ENCODE results near the gene MROH2A. TPM values are rescaled to one million over a fixed set of nuclear protein-coding genes. Genes with fewer than 3 reads are reported as not detected.

MROH2A gene
- total and polyA plus RNA-seq, 12 donors: not detected

DNA sequence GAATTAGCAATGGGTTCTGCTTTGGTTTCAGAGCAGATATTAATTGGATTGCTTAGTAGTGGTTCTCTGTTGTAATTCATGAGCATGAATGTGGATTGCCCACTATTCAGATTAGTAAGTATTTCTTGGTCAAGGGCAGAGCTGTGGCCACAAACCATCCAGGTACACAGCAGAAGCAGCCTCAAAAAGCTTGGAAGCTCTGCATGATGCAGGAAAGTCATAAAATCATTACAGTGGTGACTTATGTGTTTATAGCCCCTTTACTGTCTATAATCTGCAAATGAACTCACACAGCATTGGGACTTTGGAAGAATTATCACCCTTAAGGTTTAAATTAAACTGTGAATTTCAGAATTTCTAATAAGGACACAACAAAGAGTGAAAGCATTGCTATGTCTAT, 20.0 kb upstream of the MROH2A start:
- Histone ChIP-seq H3K36me3 (no peaks in the 10 kb centered on the region), H3K27me3 (peaks cover 0 to 10% (median 0%) of the 10 kb centered on the region in 7 donors), H3K4me3 (no peak overlapping the region), H3K4me1 (no peaks in the 10 kb centered on the region), H3K27ac (no peak overlapping the region), H3K9me3 (no peaks in the 10 kb centered on the region)
- no peak for ATAC-seq
- intact Hi-C loops (cut with DNase I): no loop called here
- TF ChIP-seq, protein P1, sequence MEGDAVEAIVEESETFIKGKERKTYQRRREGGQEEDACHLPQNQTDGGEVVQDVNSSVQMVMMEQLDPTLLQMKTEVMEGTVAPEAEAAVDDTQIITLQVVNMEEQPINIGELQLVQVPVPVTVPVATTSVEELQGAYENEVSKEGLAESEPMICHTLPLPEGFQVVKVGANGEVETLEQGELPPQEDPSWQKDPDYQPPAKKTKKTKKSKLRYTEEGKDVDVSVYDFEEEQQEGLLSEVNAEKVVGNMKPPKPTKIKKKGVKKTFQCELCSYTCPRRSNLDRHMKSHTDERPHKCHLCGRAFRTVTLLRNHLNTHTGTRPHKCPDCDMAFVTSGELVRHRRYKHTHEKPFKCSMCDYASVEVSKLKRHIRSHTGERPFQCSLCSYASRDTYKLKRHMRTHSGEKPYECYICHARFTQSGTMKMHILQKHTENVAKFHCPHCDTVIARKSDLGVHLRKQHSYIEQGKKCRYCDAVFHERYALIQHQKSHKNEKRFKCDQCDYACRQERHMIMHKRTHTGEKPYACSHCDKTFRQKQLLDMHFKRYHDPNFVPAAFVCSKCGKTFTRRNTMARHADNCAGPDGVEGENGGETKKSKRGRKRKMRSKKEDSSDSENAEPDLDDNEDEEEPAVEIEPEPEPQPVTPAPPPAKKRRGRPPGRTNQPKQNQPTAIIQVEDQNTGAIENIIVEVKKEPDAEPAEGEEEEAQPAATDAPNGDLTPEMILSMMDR (IDR thresholded peaks at IDR 0.05): no peak
- no peak for DNase-seq

GRCh38 chr2:233758849-233759248, 19.3 kb upstream of the MROH2A start:
- no peak for DNase-seq
- Histone ChIP-seq H3K36me3 (no peaks in the 10 kb centered on the region), H3K4me3 (no peak overlapping the region), H3K27ac (no peak overlapping the region), H3K9me3 (no peaks in the 10 kb centered on the region), H3K27me3 (peaks cover 0 to 9% (median 0%) of the 10 kb centered on the region in 7 donors), H3K4me1 (no peaks in the 10 kb centered on the region)
- ATAC-seq: no peak
- TF ChIP-seq, protein P1 (IDR thresholded peaks at IDR 0.05): no peak
- intact Hi-C loops (cut with DNase I): no loop called here
- WGBS, 2 donors: 80 to 81% methylated on average over 2 of the region's 2 CpGs

DNA sequence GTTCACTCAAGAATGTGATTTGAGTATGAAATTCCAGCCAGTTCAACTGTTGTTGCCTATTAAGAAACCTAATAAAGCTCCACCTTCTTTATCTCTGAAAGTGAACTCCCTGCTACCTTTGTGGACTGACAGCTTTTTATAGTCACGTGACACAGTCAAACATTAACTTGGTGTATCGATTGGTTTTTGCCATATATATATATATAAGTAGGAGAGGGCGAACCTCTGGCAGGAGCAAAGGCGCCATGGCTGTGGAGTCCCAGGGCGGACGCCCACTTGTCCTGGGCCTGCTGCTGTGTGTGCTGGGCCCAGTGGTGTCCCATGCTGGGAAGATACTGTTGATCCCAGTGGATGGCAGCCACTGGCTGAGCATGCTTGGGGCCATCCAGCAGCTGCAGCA, 18.1 kb upstream of the MROH2A start, which contains the start of gene UGT1A1:
Gene UGT1A1, plus strand, starts transcription at position 228 of the 400 bp plus-strand sequence. Its CDS starts 18 bp downstream, at position 246.
- H3K27ac ChIP-seq: no peak within 1 kb of the TSS
- H3K36me3 ChIP-seq: no peaks in the 10 kb centered on the region
- no peak for DNase-seq
- no peaks in the 10 kb centered on the region for H3K9me3 ChIP-seq
- no peak within 1 kb of the TSS for H3K4me3 ChIP-seq
- TF ChIP-seq, protein P1 (IDR thresholded peaks at IDR 0.05): no peak
- WGBS, 2 donors: 90 to 91% methylated on average over 6 of the region's 6 CpGs
- peaks cover 0 to 19% (median 3%) of the 10 kb centered on the region in 7 donors for H3K27me3 ChIP-seq
- intact Hi-C loops (cut with DNase I): no loop called here
- no peaks in the 10 kb centered on the region for H3K4me1 ChIP-seq
- no peak for ATAC-seq

DNA sequence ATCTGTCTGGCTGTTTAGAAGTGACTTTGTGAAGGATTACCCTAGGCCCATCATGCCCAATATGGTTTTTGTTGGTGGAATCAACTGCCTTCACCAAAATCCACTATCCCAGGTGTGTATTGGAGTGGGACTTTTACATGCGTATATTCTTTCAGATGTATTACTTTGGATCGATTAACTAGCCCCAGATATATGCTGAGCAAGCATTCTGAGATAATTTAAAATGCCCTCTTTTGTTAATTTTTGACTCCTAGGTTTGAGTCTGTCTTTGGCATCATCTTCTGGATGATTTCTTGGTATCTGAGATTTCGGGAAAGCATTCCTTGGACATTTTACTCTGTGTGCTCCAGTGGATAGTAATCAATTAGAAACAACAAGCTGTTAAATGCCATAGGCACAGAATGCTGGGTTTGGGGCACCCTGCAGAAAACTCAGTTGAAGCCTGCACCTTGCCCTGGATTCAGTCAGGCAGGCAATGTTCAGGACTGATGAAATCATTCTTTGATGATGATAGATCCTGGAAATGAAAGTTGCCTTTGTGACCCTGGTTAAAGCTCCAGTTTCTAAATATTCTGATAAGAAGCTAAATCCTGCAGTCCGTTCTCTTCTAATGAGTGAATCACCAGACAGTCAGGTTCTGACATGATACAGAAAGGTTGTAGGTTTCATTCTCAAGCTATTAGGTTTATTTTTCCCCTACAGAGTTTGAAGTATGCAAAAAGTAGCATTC, 16.9 kb upstream of the MROH2A start:
- intact Hi-C loops (cut with DNase I): no loop called here
- DNase-seq (no peak), ATAC-seq (no peak)
- TF ChIP-seq, protein P1 (IDR thresholded peaks at IDR 0.05): no peak
- no peak overlapping the region for H3K4me3 ChIP-seq
- no peak overlapping the region for H3K27ac ChIP-seq
- H3K4me1 ChIP-seq: no peaks in the 10 kb centered on the region
- H3K36me3 ChIP-seq: no peaks in the 10 kb centered on the region
- 73 to 75% methylated on average over 4 of the region's 4 CpGs for WGBS, 2 donors
- H3K9me3 ChIP-seq: no peaks in the 10 kb centered on the region
- peaks cover 0 to 28% (median 3%) of the 10 kb centered on the region in 7 donors for H3K27me3 ChIP-seq
